GM12892 (cell line): ENCODE data around the gene ATP10A.
"Not testable (repeated sequence)": the region's sequence is repeated elsewhere in the genome, so short reads cannot be mapped to it uniquely, and the experiment has no call there.

Experiments used
- POLR2A ChIP-seq: IDR thresholded peaks from 2 replicates; pipeline ENCODE4 v1.6.1; 2011; ENCODE audit warnings: low read depth, low read length, control low read depth
- POLR2AphosphoS5 ChIP-seq: IDR thresholded peaks from 2 replicates; pipeline ENCODE4 v1.6.1; 2011; ENCODE audit warnings: low read depth, low read length, control low read depth

GRCh38 chr15:25758612-25759011 is 104.5 kb downstream of the ATP10A start:
- not testable (repeated sequence) for TF ChIP-seq POLR2A, POLR2AphosphoS5
